ENCODE measurements around the gene CCDC186.

CCDC186 gene

GRCh38 chr10:114173921-114174694 lies at the start of gene CCDC186:
Gene CCDC186, minus strand, starts transcription at chr10:114174203. Its CDS starts 10,935 bp downstream, at chr10:114163268.
- peak; percentile 99 for DNase-seq

GRCh38 chr10:114223066-114223465 lies 49.1 kb upstream of the CCDC186 start:
- no peak for DNase-seq

- no peak for DNase-seq
Measured at GRCh38 chr10:114221235-114221634, 47.2 kb upstream of the CCDC186 start.

- no peak for DNase-seq
Measured at GRCh38 chr10:114220281-114220680, 46.3 kb upstream of the CCDC186 start.

GRCh38 chr10:114215033-114215432 lies 41.0 kb upstream of the CCDC186 start:
- no peak for DNase-seq

DNA sequence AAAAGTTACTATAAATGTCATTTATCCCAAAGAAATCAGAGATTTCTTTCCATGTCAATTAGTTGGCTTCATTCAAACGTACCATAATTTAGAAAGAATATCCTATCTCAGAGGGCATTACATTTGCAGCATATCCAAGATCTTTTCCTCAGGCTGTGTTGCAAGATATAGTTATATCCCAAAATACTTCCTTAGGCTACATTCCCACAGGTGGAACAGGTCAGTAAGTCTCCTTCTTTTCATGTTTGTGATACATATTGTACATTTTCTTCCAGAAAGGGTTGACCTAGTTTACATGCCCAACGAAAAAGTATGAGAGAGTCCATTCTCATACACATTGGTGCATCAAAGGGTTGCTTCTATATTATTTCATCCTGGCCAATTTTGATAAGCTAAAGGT lies 38.1 kb upstream of the CCDC186 start:
- no peak for DNase-seq

DNA sequence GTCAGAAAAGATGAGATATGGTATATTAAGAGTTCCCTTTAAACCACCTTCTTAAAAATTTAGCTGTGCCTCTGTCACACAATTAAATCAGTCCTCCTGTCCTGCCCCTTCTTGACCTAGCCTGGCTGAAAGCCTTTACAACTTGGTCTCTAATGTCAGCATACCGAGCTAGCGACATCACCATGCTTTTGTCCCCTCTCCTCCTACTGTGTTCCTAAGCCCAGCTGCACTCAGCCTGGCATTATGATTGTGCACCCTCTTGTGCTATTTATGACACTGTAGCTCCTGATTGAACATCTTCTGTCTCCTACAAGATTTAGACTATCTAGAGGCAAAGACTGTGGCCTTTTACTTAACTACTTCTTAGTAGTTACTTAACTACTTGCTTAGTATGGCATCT lies 34.3 kb upstream of the CCDC186 start:
- DNase-seq, result no peak

GRCh38 chr10:114207349-114207748 lies 33.3 kb upstream of the CCDC186 start:
- DNase-seq, result no peak

DNA sequence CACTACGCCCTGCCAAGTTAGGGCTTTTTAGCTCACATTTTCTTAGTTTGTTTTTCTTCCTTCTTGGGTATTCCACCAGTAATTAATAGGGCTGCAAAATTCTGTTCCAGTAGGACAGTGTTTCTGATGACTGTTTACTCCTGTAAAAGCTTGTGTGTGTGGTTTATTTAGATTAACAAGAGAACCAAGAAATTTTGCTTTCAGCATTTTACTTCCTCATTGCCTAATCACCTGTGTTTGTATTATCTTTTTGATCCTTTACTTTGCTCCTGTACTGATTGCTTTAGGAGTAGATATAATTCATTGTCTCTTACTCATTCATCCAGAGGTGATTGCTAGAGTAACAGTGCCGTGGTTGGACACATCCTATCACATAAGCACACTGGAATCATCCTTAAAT lies 32.9 kb upstream of the CCDC186 start:
- no peak for DNase-seq

GRCh38 chr10:114202812-114203211 lies 28.8 kb upstream of the CCDC186 start:
- no peak for DNase-seq

- no peak for DNase-seq
Measured at GRCh38 chr10:114199239-114199638, 25.2 kb upstream of the CCDC186 start.

DNA sequence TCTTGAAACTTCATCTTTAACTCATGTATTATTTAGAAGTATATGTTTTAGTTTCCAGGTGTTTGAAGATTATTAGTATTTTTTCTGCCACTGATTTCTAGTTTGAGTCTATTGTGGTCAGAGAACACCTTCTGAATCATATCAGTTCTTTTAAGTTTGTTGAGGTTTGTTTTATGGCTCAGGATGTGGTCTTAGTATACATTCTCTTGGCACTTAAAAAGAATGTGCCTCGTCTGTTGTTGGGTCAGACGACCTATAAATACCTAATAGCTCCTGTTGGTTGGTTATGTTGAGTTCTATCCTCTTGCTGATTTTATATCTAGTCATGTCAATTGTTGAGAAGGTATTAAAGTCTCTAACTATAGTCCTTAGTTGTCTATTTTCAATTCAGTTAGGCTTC lies 21.1 kb upstream of the CCDC186 start:
- no peak for DNase-seq

- DNase-seq, result no peak
Measured at GRCh38 chr10:114189700-114190099, 15.7 kb upstream of the CCDC186 start.

- no peak for DNase-seq
Measured at GRCh38 chr10:114188900-114189299, 14.9 kb upstream of the CCDC186 start.

DNA sequence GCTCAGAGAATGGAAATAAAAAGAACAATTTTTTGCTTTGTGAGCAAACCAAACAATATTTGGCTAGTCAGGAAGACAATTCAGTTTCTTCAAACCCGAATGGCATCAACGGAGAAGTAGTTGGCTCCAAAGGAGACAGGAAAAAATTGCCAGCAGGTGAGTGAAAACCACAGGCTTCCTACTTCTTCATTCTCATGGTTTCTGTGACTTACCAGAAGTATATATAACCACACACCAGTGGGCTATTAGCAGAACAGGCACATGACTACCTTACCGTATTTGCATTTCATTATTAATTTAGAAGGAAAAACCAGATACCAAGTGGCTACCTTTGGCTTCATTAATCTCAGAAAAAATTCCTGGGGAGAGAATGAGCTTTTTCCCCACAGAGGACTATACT lies 14.0 kb upstream of the CCDC186 start:
- no peak for DNase-seq

GRCh38 chr10:114184276-114184675 lies 10.3 kb upstream of the CCDC186 start:
- no peak for DNase-seq

DNA sequence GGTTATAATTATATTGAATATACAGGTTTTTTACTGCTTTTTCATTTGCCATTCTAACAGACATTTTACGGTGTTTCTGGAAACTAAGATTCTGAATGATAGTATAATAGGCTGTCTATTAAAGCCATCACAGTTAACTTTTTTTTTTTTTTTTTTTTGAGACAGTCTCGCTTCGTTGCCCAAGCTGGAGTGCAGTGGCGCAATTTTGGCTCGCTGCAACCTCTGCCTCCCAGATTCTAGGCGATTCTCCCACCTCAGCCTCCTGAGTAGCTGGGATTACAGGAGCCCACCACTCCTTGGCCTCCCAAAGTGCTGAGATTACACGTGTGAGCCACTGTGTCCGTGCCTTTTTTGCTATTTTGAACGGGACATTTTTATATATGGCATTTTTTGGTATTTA lies 9.6 kb upstream of the CCDC186 start:
- DNase-seq, result no peak

- DNase-seq, result no peak
Measured at GRCh38 chr10:114181971-114182370, 8.0 kb upstream of the CCDC186 start.

DNA sequence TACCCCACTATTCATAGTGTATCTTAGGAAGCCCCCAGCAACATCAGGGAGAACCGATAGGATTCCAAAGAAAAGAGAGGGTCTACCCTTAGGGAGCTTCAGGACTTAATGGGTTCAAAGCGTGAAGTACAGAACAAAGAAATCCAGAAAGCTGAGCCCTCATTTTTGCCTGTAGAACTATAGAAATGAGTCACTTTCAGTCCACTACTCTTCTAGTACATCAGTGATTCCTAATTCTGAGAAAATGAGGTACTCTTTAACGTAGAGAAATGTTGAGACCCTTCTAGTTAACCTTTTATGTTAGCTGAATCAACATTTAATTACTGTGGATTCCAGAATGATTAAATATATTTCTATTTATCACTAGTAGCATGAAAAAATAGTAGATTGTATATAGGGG lies 6.9 kb upstream of the CCDC186 start:
- DNase-seq, result no peak

- no peak for DNase-seq
Measured at GRCh38 chr10:114179747-114180146, 5.7 kb upstream of the CCDC186 start.

- no peak for DNase-seq
Measured at GRCh38 chr10:114179148-114179547, 5.1 kb upstream of the CCDC186 start, which contains the start of gene TDRD1. Gene TDRD1, plus strand, starts transcription at chr10:114179353. Its CDS starts 8,479 bp downstream, at chr10:114187832.

- DNase-seq, result no peak
Measured at GRCh38 chr10:114176511-114176910, 2.5 kb upstream of the CCDC186 start.

- no peak for DNase-seq
Measured at GRCh38 chr10:114175667-114176066, 1.7 kb upstream of the CCDC186 start.

DNA sequence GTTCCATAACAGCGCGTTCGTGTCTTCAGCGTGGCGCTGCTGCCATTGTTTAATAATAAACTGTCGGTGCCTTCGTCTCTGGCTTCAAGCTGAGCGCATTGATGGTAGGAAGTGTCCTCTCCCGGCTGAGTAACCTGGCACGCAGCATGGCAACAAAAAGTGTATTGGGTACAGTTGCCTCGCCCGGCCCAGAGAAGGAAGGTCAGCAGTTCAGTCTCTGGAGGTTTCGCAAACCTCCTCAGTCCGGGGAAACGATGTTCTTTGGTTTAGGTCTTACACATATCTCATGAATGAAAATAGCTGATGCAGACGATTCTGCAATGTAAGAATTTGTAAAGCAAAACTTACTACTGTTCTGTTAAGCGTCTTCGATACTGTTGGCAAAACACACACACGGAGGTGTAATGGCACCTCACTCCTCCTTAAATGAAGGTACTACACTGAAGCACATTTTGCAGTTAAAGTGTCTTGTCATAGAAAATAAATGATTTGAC lies 739 bp upstream of the CCDC186 start:
- DNase-seq, result no peak

DNA sequence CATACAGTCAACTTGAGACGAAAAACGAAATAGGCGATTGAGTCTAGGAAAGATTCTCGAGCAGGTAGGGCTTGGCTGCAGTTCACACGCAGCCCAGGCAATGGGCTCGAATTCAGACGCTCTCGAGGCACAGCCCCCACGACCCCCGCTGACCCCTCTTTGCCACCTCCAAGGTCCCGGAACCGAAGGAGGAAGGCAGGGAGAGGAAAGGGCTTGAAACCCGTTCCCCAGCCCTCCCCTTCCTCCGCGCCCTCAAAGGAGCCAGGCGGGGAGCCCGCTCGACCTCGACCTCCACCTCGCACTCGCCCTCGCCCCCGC lies 441 bp downstream of the CCDC186 start:
- no peak for DNase-seq
